Breast epithelium (tissue), 3 donors: ENCODE measurements around the gene ZNF708.
"Not testable (repeated sequence)": the region's sequence is repeated elsewhere in the genome, so short reads cannot be mapped to it uniquely, and the experiment has no call there.

Experiments used
- POLR2A ChIP-seq: fragments of 450-650 bp; IDR thresholded peaks from one replicate; pipeline ENCODE4 v1.6.1; 2016; ENCODE audit warnings: antibody characterized with exemption, mild to moderate bottlenecking, moderate library complexity
- TF ChIP-seq, protein P1 (sequence below), 3 donors: fragments of 450-650 bp; IDR thresholded peaks; one replicate each; pipeline ENCODE4 v1.5.1; 2016 to 2017; ENCODE audit warnings: antibody characterized with exemption in 3 of 3, mild to moderate bottlenecking in 3 of 3, moderate library complexity in 3 of 3

DNA sequence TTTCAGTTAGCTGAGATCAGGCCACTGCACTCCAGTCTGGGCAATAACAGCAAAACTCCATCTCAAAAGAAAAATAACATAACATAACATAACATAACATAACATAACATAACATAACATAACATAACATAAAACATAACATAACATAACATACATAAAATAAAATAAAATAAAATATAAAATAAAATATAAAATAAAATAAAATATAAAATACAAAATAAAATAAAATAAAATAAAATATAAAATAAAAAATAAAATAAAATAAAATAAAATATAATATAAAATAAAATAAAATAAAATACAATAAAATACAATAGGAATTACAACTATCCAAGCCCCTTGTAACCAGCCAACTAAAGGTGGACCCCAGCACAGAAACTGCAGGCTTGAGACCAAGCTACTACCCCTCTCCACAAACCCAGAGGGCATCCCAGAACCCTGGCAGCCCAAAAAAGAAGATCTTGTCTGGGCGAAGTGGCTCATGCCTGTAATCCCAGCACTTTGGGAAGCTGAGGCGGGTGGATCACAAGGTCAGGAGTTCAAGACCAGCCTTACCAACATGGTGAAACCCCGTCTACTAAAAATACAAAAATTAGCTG is 22.2 kb downstream of the ZNF708 start:
- TF ChIP-seq, protein P1, sequence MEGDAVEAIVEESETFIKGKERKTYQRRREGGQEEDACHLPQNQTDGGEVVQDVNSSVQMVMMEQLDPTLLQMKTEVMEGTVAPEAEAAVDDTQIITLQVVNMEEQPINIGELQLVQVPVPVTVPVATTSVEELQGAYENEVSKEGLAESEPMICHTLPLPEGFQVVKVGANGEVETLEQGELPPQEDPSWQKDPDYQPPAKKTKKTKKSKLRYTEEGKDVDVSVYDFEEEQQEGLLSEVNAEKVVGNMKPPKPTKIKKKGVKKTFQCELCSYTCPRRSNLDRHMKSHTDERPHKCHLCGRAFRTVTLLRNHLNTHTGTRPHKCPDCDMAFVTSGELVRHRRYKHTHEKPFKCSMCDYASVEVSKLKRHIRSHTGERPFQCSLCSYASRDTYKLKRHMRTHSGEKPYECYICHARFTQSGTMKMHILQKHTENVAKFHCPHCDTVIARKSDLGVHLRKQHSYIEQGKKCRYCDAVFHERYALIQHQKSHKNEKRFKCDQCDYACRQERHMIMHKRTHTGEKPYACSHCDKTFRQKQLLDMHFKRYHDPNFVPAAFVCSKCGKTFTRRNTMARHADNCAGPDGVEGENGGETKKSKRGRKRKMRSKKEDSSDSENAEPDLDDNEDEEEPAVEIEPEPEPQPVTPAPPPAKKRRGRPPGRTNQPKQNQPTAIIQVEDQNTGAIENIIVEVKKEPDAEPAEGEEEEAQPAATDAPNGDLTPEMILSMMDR (IDR thresholded peaks at IDR 0.05) = not testable (repeated sequence)
- TF ChIP-seq POLR2A = not testable (repeated sequence)
